DLD1 (cell line): ENCODE measurements around the gene CNN3.

Experiments used
- in situ Hi-C: cut with HindIII; loops from 2 replicates; pipeline ENCODE4 v1.10.0; 2017; ENCODE audit warnings: low sequenced_read_pairs

The CNN3 gene

DNA sequence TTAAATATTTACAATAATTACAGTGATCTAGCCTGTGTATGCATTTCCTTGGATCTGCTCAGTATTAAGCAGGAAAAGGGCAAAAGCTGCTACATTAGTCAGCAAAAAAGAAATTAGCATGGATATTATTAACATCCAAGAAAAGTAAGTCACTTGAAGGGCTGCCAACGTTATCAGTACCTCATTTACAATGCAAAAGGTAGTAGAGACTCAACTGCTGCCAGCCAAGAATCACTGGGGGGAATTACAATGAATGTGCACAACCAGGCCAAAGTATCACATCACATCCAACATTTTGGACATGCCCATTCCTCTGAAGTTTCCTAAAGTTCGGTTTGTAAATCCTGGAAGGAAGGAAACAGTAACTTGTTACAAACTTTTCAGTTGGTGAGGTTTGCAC lies 1.9 kb downstream of the CNN3 start:
- in situ Hi-C loops, result no loop called here

DNA sequence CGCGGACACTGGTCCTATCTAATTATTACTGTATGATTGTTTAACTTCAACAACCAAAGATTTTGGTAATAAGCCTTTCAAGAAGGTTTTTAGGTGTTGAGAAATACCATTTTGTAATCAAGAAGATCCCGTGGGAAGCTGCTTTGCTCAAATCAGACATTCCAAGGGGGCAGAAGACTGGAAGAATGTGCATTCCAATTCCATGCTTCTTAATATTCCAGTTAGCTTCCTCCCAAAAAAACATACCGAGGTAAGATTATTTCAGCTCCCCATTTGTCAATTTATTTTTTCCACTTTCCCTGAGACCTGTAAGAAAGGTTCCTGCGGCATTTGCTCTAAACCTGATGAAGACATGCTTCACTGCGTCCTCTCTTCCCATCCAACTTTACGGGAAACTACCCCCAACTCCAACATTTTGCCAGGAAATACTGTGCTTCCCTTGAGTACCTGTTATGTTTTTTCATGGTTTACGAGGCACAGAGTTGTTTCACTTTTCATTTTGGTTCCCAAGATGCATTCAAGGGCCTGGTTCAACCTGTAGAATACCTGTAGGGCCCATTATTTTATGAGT lies 4.1 kb downstream of the CNN3 start:
- in situ Hi-C loops, result no loop called here

DNA sequence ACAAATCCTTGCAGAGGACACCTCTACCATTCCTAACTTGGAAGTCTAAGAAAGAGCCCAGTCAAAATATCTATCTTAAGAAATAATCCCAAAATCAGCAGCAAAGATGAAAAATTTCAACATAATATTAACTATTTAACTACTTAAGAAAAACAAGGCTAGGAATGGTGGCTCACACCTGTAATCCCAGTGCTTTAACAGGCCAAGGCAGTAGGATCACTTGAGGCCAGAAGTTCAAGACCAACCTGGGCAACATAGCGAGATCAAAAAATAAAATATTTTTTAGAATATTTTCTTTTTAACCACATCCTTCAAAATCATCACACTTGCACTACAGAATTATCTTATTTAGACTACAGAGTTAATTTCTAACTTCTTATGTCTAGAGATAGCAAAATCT lies 4.9 kb downstream of the CNN3 start:
- in situ Hi-C loops, result no loop called here

DNA sequence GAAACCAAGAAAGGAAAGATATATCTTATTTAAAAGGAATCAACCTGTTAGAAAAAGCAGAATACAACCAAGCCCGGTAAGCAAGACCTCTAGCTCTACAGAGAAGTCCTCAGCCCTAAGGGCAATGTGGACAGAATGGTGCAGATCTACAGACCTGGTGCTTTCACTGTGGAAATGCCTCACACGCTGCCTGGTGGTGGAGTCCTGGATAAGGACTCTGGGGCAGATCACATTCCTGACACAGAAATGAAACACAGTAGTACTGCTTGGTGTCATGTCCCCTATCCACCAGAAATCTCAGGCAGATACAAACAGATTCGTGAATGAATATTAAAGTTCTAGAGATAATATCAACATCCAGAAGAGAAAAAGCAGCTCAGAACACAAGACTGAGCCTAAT lies 6.8 kb downstream of the CNN3 start:
- in situ Hi-C loops, result no loop called here

DNA sequence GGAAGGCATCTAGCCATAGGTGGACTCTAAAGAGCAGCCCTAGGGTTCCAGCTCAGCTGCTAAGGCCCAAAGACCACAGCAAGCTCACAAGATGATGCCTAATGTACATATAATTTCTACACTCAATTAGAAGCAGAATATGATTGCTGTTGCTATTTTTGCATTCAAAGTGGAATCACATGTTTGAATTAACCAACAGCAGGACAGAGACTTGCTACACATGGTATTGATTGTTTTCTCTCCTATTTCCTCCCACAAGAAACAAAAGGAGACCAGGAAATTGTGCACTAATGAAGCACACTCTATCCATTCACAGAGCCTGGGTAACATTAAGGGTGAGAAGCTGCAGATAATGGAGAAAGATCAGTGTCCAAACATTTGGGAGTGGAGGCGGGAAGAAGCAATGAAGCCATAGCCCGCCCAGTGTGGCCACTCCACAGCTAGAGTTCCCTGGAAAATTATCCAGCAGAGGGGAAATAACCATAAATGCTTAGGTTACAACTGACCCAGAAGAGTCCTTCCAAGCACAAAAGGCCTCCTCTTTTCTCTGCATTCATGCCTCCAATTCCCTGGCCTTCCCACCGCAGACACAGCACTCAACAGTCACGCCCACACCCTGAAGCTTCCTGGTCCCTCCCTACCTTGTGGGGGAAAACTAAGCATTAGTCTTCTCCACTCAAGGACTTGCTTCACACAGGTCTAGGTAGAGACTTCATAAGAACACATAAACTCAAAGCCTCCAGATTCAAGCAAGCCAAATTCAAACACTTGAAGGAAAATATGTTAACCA lies 7.5 kb downstream of the CNN3 start:
- in situ Hi-C loops, result no loop called here

DNA sequence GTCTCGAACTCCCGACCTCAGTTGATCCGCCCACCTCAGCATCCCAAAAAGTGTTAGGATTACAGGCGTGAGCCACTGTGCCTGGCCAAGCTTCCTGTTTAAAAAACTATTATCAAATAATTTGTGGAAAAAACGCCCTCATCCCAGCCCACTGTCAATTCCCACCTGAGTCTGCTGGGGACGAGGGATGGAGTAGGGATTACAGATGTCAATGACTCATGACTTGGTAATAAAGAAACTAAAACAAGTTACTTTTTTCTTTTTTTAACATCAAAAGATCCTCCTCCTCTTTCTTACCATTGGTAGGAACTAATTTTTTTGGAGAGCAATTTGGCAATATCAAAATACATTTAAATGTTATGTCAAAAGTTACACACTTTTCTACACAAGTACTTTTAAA lies 9.7 kb downstream of the CNN3 start:
- in situ Hi-C loops, result no loop called here

DNA sequence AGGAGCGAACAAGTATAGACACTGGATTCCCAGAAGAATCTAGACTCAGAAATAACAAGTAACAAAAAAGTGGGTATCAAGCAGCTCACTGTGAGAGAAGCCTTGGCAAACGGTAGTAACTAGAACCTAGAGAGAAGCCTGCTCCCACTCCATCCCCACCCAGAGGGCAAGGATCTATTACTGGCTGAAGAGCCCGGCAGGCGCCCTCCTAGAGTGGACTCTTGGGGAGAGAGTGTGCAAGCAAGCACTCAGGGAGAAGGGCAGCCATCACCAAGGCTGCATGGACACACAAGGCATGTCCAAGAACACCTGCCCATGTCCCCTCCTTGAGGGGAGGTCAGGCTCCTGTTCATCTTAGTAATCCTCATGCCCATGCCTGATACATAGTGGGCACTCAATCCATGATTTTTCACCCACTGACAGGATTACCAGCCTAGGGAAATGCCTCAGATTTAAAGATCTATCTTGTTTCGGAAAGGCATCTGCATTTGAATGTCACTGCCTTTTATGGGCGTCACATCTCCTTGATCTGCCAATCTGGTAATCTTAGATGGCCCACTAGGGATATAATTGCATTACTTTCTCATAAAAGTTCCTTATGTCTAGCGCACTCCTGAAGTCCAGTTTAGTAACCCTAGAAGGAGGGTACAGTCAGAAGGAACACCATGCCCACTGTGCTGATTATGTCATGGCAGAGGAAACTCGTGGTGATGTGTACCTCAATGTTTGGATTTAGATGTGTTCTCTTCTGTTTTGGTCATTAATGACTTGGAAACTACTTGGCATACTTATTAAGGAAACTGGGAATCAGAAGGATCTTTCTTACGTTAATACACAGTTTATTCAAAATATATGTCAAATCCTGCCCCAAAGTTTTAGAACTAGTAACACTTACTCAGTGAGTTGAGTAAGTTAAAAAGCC lies 14.4 kb downstream of the CNN3 start:
- in situ Hi-C loops, result no loop called here

DNA sequence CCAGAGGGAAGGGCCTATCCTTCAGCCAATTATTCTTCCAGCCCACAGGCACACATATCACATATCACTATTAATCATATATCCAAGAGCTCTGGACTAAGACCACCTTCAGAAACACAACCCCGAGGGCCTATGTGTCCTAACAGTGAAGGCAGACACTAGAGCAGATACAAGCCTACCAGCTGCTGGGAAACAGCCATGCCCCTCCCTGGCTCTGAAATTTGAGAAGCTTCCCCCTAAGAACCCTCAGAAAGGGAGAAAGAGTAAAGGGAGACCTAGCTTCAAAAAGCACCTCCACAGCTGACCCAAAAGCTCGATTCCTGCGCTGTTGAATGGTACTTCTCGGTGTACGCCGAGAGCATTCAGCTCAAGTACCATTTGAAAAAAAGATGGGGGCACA lies 17.4 kb downstream of the CNN3 start:
- in situ Hi-C loops, result no loop called here

DNA sequence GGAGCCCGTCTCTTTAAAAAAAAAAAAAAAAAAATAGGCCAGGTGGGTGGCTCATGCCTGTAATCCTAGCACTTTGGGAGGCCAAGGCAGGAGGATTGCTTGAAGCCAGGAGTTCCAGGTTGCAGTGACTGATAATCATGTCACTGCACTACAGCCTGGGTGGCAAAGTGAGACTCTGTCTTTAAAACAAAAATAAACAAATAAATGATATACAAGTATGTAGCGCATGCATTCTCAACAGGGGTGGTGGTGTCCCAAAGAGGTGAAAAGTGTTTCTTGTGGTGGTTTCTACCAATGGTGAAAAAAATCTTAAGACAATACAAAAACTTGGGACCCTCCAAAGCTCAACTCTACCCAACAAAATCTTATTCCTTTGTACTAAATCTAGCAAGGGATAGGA lies 17.9 kb downstream of the CNN3 start:
- in situ Hi-C loops, result no loop called here

DNA sequence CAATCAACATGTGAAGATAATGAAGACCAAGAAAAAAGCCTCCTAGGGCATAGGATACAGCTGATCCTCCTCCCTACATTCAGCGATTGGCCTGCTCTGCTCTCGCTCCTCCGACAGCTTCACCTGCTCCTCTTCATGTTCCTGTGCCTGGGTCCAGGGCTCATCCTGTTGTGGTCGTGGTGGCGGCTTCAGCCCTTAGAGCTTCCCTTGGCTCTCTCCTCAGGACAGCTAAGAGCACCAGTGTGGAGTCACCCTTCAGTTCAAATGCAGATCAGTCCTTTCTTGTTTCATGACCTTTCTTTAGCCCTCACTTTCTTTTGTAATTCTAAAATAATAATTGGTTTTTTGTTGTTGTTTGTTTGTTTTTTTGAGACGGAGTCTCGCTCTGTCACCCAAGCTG lies 18.7 kb downstream of the CNN3 start:
- in situ Hi-C loops, result no loop called here

DNA sequence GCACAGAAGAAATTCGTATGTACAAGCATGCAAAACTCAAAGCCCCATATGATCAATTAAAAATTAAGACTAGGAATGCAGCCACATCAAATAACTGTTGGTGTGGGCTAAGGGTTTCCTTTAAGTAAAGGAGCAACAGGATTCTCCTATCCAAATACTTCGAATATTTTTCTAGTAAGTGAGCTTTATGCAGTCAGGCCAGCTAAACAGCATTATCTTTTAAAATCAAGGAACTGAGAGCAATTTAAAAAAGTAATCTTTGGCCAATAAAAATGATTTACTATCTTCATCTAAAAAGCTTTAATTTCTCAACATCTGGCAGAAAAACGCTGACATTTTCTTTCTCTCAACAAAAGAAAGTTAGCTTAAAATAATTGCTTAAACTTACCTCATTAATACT lies 19.8 kb downstream of the CNN3 start:
- in situ Hi-C loops, result no loop called here

DNA sequence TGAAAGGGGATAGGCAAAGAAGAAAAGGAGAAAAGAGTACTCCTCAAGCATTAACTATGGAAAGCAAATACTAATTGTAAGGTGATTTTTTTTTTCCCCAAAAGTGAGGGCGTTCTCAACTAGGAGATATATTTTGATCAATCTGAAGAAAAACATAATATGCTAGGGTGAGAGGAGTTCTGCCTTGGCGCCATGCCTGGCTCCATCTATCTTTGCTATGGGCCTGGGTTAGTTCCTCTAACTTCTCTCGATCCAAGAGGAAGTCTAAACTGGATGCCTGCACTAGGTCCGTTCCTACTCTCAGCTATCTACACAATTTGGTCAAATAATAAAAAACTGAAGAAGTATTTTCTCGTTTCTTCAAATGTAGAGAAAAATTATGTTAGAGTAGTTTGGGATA lies 20.5 kb downstream of the CNN3 start:
- in situ Hi-C loops, result no loop called here

DNA sequence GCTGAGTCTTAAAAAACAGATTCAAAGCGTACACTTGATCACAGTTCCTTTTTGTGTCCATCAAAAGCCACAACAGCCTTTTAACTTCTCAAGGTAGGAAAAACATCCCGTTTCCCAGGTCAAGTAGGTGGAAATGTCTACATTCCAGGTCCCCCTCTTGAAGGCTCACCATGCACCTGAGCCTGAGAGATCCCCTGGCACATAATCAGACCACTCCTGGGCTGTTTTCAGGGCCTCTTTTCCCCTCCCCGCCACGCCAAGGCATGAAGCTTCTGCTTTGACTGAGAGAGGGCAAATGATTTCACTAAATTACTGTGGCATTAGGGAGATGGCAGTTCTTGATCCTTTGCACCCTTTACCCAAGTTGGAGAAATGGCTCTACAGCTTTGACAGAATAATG lies 21.7 kb downstream of the CNN3 start:
- in situ Hi-C loops, result no loop called here

DNA sequence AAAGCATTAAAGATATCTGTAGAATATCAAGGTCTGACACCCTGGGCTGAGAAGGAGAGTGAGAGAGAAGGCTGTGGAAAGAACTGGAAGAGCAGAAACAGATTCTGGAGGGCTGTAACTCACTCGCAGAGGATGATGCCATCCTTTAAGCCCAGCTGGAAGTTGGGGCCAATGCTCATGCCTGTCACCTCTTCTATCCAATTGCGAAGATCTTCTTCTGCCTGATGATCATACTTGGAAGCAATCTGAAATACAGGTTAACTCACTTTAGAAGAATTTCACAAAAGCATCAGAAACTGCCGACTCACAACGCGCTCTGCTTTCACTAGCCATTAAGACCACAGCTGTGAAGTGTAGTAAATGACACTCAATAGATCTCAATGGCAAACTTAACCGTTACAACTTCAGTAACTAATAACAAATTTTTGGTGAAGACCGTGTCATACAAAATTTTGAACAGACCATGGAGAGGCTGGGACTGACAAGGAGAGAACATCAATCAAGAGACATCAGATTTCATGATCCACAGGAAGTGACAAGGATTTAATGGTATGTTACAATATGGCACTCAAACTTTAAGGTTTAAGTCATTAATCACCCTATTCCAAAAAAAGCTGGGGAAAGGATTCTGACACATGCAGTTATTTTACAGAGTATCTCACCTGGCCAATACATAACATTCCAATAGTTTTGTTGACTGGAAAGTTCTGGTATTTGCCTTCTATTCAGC lies 23.5 kb downstream of the CNN3 start:
- in situ Hi-C loops, result no loop called here

DNA sequence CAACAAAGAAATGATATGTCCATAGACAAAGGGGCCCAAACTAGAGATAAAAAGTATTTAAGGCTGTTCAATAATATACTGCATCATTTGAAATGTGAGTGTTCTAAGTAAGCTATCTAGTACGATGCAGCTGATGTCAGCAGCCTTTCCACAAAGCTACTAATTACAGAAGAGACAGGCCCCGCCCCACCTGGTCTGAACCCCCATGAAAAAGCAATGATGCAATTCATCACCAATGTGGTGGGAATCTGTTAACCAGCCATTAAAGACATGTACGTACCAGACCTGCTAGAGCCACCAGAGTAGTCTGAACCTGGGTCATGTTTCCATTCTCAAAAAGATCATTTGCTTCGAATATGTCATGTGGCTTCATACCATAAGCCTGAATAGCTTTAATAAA lies 25.1 kb downstream of the CNN3 start:
- in situ Hi-C loops, result no loop called here

DNA sequence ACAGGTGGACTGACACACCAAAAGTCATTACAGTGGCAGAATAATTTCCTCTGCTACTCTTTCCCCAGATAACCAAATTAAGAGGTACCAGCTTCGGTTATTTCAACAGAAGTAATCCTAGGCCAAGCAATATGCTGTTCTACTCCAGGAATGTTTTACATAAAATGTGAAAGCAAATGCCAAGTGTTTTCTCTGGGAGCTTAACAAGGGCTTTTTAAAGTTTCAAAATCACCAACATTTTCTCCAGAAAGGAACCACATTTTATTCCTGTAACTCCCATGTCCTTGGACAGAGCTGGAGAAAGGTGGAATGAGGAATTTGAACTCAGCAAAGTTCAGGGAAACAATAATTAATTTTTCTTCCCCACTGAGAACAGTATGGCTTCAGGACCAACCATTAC lies 27.2 kb downstream of the CNN3 start:
- in situ Hi-C loops, result no loop called here

DNA sequence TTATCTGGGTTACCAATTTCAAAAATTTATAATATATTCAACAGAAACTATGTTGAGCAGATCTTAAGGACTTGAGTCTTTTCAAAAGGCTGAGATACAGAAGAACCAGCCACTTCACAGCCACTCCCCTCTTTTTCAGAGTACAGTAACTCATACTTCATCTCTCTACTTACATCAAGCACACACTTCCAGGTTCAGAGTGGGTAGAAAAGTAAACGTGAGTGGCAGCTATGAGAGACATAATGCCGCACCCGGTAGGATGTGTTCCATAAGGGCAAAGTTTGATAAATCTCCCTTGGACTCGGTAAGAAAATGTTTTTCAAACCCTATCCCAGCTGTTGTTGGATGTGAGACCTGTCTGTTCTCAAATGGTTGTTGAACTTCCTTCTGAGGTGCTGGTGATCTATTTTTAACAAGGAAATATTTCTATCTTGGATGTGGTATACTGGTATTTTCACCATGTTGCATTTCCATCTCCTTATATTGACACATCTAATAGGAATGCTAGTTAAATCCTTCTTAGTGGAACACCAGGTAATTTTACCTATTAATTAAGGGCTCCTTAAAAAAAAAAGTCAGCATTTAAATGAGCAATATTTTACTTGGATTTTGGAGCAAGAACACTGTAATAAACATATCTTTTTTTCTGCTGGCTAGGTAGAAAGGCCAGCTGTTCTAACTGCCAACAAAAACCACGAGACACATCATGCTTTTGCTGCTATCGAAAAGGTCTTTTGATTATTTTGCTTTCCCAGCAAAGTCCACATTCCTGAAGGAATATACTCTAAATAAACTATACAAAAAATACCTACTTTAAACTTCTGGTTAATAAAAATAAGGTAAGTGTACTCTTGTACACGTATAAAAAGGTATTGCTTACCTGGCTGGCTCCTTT lies 28.2 kb downstream of the CNN3 start:
- in situ Hi-C loops, result no loop called here

DNA sequence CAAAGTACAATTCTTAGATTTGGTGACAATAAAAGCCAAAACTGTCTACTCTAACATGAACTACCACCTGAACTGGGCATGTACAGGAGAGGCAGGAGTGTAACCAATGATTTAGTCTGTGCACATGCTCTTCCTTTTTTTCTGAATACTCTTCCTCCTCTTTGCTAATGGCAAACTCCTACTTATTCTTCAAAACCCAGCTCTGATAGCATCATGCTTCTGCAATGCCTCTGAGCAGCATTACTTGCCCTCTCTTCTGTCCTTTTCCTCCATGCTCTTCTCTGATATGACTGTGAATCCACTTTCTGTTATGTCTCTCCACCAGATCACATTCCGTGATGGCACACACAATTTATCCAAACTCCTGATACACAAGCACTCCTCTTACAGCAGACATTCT lies 31.4 kb downstream of the CNN3 start:
- in situ Hi-C loops, result no loop called here

DNA sequence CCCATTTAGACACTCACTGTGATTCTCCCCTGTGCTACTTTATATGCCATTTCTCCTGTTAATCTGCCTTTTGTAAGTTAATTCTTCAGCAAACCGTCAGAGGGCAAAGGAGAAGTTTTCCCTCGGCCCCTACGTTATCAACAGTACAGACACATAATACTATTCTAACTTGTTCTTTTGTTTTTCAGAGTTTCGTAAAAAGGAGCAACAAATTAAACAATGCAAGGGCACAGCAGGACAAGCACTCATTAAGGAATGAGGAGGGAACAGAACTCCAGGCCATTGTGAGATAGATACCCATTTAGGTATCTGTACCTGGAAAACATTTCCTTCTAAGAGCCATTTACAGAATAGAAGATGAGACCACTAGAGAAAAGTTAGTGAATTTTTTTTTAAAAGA lies 32.3 kb downstream of the CNN3 start:
- in situ Hi-C loops, result no loop called here

DNA sequence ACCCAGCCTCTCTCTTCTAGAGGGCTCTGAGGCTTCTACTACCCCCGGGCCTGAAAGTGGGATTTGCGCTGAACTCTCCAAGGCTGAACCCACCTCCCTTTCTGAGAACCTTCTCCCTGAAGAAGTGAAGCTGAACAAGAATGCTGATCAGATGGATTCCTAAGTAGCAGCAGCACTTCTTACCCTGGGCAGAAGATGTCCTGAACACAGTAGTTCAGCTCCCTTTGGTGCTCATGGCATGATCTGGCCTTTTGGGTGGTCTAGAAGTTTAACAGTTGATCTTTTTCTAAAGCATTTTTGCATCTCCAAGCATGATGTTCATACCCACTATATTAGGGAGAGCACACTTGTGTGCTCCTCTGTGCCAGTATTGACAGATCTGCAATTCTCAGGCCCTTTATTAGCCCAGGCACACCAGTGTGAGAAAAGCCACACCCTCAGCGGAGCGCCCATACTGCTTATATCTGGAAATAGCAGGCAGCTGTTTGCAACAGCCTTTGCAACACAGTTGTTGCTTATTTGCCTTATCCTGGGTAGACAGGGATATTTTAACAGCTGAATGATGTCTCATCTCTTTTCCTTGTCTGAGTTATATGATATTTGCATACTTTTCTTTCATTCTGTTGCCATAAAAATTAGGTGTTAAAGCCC lies 34.2 kb downstream of the CNN3 start:
- in situ Hi-C loops, result no loop called here
